ENCODE results near the gene MBOAT2.

Gene MBOAT2

GRCh38 chr2:8992643-8993042 is 10.8 kb downstream of the MBOAT2 start:
- Histone ChIP-seq H4K20me1 (ENCODE audit: insufficient read depth) (no peaks in the 10 kb centered on the region), H3K27ac (no peak overlapping the region), H3K4me2 (no peak overlapping the region), H3K36me3 (ENCODE audit: insufficient read depth) (no peaks in the 10 kb centered on the region), H3K79me2 (ENCODE audit: insufficient read depth, low read depth) (no peaks in the 10 kb centered on the region), H3K4me3 (IDR thresholded peaks at IDR 0.05; ENCODE audit: insufficient read depth, low read depth, low read length) (no peak overlapping the region), H3K9ac (no peak overlapping the region), H3K4me1 (ENCODE audit: low read depth, poor library complexity, severe bottlenecking) (no peaks in the 10 kb centered on the region), H2AFZ (ENCODE audit: low read depth) (no peak overlapping the region), H3K27me3 (ENCODE audit: insufficient read depth, low read depth) (no peaks in the 10 kb centered on the region)
- TF ChIP-seq, protein P1, sequence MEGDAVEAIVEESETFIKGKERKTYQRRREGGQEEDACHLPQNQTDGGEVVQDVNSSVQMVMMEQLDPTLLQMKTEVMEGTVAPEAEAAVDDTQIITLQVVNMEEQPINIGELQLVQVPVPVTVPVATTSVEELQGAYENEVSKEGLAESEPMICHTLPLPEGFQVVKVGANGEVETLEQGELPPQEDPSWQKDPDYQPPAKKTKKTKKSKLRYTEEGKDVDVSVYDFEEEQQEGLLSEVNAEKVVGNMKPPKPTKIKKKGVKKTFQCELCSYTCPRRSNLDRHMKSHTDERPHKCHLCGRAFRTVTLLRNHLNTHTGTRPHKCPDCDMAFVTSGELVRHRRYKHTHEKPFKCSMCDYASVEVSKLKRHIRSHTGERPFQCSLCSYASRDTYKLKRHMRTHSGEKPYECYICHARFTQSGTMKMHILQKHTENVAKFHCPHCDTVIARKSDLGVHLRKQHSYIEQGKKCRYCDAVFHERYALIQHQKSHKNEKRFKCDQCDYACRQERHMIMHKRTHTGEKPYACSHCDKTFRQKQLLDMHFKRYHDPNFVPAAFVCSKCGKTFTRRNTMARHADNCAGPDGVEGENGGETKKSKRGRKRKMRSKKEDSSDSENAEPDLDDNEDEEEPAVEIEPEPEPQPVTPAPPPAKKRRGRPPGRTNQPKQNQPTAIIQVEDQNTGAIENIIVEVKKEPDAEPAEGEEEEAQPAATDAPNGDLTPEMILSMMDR (conservative IDR thresholded peaks at IDR 0.05; ENCODE audit: low read depth, low read length), result no peak

- Histone ChIP-seq H3K9ac (no peak overlapping the region), H3K27ac (no peak overlapping the region), H3K4me3 (IDR thresholded peaks at IDR 0.05; ENCODE audit: insufficient read depth, low read depth, low read length) (no peak overlapping the region), H3K27me3 (ENCODE audit: insufficient read depth, low read depth) (no peaks in the 10 kb centered on the region), H3K4me2 (no peak overlapping the region), H3K79me2 (ENCODE audit: insufficient read depth, low read depth) (no peaks in the 10 kb centered on the region), H3K4me1 (ENCODE audit: low read depth, poor library complexity, severe bottlenecking) (no peaks in the 10 kb centered on the region), H3K36me3 (ENCODE audit: insufficient read depth) (no peaks in the 10 kb centered on the region), H4K20me1 (ENCODE audit: insufficient read depth) (no peaks in the 10 kb centered on the region), H2AFZ (ENCODE audit: low read depth) (no peak overlapping the region)
- TF ChIP-seq, protein P1 (conservative IDR thresholded peaks at IDR 0.05; ENCODE audit: low read depth, low read length), result no peak
Measured at GRCh38 chr2:8989536-8990079, 13.9 kb downstream of the MBOAT2 start.

DNA sequence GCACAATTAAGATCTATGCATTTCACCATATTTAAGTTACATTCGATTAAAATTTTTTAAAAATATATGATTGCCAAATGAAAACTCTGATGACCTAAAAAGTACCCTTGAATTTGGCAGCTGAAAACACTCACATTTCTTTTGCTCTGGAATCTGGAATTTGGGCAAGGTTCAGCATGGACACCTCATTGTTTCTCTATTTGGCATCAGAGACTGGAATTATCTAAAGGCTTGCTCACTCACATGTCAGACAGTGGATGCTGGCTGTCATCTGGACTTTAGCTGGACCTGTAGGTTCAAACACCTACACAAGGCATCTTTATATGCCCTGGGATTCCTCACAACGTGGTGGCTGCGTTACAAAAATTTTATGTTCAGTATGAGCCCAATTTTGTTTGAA is 16.1 kb downstream of the MBOAT2 start:
- H4K20me1 ChIP-seq (ENCODE audit: insufficient read depth), result no peaks in the 10 kb centered on the region
- H3K4me3 ChIP-seq (IDR thresholded peaks at IDR 0.05; ENCODE audit: insufficient read depth, low read depth, low read length), result no peak overlapping the region
- TF ChIP-seq, protein P1 (conservative IDR thresholded peaks at IDR 0.05; ENCODE audit: low read depth, low read length), result no peak
- H3K27me3 ChIP-seq (ENCODE audit: insufficient read depth, low read depth), result no peaks in the 10 kb centered on the region
- no peaks in the 10 kb centered on the region for H3K79me2 ChIP-seq (ENCODE audit: insufficient read depth, low read depth)
- no peak overlapping the region for H3K4me2 ChIP-seq
- H3K4me1 ChIP-seq (ENCODE audit: low read depth, poor library complexity, severe bottlenecking), result no peaks in the 10 kb centered on the region
- H3K27ac ChIP-seq, result no peak overlapping the region
- H2AFZ ChIP-seq (ENCODE audit: low read depth), result no peak overlapping the region
- H3K36me3 ChIP-seq (ENCODE audit: insufficient read depth), result no peaks in the 10 kb centered on the region
- no peak overlapping the region for H3K9ac ChIP-seq

- H3K27me3 ChIP-seq (ENCODE audit: insufficient read depth, low read depth), result no peaks in the 10 kb centered on the region
- H3K9ac ChIP-seq, result no peak overlapping the region
- H3K4me3 ChIP-seq (IDR thresholded peaks at IDR 0.05; ENCODE audit: insufficient read depth, low read depth, low read length), result no peak overlapping the region
- H4K20me1 ChIP-seq (ENCODE audit: insufficient read depth), result no peaks in the 10 kb centered on the region
- TF ChIP-seq, protein P1 (conservative IDR thresholded peaks at IDR 0.05; ENCODE audit: low read depth, low read length), result no peak
- H2AFZ ChIP-seq (ENCODE audit: low read depth), result no peak overlapping the region
- H3K4me2 ChIP-seq, result no peak overlapping the region
- H3K36me3 ChIP-seq (ENCODE audit: insufficient read depth), result no peaks in the 10 kb centered on the region
- H3K4me1 ChIP-seq (ENCODE audit: low read depth, poor library complexity, severe bottlenecking), result no peaks in the 10 kb centered on the region
- no peak overlapping the region for H3K27ac ChIP-seq
- H3K79me2 ChIP-seq (ENCODE audit: insufficient read depth, low read depth), result no peaks in the 10 kb centered on the region
Measured at GRCh38 chr2:8986327-8986976, 17.0 kb downstream of the MBOAT2 start.

Measured in KMS-11 (cell line).